ENCODE data around the gene UTP4.
A peak's percentile ranks its signal among the peaks of the same experiment; 100 is the strongest.

The UTP4 gene

DNA sequence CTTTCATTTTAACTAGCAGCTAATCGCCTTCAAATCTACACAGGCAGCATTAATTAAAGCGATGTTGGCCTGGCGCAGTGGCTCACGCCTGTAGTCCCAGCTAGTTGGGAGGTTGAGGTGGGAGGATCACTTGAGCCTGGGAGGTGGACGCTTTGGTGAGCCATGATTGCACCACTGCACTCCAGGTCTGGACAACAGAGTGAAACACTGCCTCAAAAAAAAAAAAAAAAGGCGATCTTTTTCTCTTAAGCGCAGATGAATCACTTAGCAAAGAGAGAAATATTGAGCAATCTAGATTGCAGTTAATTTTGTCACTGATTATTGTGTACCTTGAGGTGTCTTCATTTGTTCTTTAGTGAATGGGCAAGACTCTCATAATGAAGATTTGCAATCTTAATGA, 66.9 kb downstream of the UTP4 start:
- H3K27ac ChIP-seq = peak overlapping the region; percentile 81

GRCh38 chr16:69201291-69201690, 68.8 kb downstream of the UTP4 start:
- peak overlapping the region; percentile 12 for H3K27ac ChIP-seq
- no peak for DNase-seq (ENCODE audit: low read depth, low spot score)

More for the DNA sequence above, 66.9 kb downstream of the UTP4 start:
- peak; percentile 73 for DNase-seq (ENCODE audit: low read depth, low spot score)

- H3K27ac ChIP-seq = peak overlapping the region; percentile 12
- DNase-seq (ENCODE audit: low read depth, low spot score) = no peak
Measured at GRCh38 chr16:69201787-69202186, 69.3 kb downstream of the UTP4 start.

DNA sequence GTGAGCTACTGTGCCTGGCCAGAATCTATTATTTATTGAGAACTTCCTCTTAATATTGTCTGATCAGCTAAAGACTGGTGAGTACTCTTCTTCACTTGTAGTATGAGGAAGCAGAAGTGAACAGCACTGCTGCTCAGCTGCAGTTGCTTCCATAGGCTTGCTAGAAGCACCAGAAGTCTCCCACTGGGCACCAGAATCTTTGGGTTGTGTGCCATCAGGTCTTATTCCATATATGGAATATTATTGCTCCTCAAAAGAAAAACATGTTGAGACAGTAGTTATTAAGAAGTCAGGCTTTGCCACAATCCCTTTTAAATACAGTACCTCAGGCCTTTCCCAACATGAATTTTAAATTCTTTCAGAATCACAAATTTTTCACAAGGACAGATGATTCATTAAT, 71.7 kb downstream of the UTP4 start:
- no peak overlapping the region for H3K27ac ChIP-seq

GRCh38 chr16:69209735-69210134, 77.3 kb downstream of the UTP4 start:
- H3K27ac ChIP-seq = no peak overlapping the region
- no peak for DNase-seq (ENCODE audit: low read depth, low spot score)

More for the DNA sequence above, 71.7 kb downstream of the UTP4 start:
- DNase-seq (ENCODE audit: low read depth, low spot score) = no peak

GRCh38 chr16:69217433-69217832, 85.0 kb downstream of the UTP4 start:
- no peak overlapping the region for H3K27ac ChIP-seq

More at GRCh38 chr16:69217433-69217832, 85.0 kb downstream of the UTP4 start:
- DNase-seq (ENCODE audit: low read depth, low spot score) = peak; percentile 8

Measured in epithelial cell of prostate (primary cell).